CD4-positive, alpha-beta T cell treated with Interleukin-15 for 4 hours (primary cell): ENCODE data around the gene ASTN2.

Source experiments
- DNase-seq: peaks from one replicate; pipeline ENCODE4 v3.0.0-alpha.2; 2020; ENCODE audit warnings: low spot score

The ASTN2 gene

DNA sequence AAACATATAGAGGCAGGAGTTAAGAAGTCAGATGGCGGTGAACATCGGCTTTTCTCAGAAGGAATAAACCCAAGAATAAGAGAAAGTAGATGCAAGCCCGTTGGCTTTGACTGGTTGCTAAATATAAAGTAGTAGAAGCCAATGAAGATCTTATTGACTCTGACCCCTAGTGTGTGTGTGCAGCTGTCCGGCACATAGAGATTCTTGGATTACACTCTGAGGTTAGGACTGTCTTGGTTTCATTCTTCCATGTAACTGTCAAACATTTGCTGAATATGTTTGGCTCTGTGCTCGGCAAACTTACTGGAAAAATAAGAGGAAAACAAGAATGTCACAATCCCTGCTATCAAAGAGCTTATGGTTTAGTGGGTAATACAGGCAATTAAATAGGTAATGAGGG, 54.9 kb downstream of the ASTN2 start:
- no peak for DNase-seq

DNA sequence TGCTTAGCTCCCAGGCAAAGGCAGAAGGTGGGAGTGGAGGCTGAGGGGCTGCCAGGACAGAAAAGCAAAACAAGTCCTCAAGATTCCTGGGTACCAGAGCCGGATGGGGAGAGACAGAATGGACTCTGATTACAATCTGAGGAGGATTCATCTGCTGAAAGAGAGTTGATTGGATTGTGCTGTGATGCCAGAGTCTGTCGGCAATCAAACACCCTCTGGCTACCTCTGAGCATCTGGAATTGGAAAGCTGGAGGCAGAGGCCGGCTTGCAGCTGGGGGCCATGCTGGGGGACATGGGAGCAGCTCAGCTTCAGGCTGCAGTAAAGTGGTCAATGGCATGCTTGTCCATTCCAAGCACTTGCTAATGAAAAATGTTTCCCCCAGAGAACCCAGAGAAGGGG, 59.3 kb downstream of the ASTN2 start:
- DNase-seq = no peak

DNA sequence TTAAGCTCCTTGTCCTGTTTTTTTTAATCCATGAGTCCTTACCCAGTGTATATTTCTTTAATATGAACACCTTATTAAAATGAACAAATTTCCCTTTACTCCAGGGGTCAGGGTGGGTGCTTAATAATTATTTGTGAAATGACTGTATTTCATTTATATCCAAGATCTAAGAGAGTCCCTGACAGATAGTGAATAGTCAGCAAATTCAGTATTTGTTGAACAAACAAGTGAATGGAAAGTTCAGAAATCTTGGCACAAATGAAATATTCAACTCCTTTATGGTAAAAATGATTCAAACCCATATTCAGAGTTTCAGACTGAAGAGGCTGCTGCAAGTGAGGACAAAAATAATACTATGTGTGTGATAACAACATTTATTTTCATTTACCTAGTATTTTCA, 59.9 kb downstream of the ASTN2 start:
- DNase-seq = no peak

DNA sequence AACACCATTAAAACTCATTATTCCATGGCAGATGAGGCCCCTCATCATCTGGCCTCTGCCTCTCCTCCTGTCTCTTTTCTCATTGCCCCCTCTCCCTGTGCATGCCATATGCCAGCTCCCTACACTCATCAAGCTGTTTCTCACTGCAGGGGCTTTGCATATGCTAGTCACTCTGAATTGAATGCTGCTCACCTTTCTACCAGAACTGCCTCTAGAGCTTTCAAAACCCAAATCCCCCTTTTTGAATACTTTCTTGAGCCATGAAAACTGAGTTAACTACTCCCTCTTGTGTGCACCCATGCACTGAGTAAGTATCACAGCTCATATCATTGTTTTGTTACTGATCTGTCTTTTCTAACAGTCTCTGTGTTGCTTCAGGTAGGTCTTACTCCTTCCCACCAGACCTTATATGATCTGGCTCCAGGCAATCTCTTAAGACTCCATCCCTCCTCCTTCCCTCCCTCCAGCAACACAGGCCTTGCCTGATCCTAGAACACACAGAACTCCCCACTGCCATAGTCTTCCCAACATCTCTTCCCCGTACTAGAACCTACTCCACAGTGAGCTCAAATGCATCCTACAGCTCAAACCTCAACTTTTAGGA, 60.5 kb downstream of the ASTN2 start:
- DNase-seq = no peak

DNA sequence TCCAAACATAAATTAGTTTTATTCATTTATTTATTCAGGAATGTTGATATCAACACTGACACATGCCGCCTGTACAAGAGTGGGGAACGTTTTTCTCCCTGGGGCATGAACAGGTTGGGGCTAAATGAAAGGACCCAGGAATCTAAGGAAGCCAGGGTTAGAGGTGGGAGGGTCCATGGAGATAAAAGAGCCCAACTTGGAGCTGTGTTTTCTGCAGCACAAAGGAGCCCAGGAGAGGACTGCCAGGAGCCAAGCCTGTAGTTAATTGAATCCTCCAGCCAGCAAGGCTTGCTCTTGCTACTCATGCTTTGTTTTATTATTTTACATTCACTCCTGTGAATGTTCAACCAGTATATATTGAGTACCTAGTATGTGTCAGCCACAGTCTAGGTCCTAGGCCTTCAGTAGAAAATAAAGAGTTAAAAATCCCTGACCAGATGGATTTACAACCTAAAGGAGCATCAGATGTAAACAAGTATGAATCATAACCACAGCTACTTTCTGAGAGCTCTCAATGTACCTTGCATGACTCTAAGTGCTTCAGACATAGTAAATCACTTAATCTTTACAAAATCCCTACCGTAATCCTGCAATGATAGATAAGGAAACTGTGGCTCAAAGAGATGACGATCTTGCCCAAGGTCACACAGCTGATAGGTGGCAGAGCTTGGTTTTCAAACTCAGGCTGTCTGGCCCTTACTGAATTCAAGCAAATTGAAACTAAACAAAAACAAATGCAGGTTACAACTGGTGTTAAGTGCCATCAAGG, 69.8 kb downstream of the ASTN2 start:
- no peak for DNase-seq

DNA sequence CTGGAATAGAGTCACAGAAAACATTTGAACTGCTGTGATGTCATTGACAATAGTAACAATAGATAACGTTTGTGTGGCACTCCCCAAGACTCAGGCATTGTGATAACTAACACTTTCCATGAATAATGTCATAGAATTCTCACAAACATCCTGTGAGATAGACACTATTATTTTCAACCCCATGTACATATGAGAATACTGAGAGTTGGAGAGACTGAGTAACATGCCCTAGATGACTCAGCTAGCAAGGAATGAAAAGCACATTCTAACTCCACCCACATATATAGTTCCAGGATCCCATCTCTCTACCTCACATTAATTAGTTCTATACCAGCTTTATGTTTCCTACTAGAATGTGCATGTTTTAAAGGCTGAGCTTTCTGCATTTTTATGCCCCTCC, 71.4 kb downstream of the ASTN2 start:
- DNase-seq = no peak

DNA sequence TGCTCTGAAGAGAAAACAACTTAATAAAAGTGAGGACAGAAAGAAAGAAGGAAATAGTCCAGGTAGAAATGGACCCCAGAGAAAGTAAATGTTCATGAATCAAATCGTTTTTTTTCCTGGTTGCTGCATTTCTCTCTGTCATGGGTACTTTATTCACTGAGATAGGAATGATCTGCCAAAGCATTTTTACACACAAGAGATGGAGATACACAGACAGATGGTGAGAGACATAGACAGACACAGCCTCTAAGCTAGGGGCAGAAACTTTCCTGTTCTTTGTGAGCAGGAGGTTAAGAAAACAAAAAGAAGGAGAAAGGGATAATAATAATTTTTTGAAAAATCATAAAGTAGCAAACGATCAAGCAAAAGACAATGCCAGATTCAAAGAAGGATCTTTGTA, 73.7 kb downstream of the ASTN2 start:
- DNase-seq = no peak

DNA sequence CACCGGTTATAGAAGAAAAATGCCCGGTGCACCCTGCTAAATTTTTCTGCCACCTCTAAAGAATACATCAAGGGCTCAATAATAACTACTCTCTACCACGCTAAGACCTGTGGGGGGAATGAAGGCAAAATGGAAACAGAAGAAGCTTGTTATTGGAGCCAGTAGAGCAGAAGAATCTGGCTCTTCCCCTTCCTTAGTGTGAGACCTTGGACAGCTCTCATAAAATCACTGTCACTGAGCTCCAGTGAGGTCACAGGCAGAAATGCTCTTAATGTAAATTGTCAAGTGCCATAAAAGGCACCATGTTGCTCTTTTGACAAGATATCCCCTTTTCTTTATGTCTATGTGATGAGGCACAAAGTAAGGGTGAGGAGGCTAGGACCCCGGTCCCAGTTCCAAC, 74.4 kb downstream of the ASTN2 start:
- DNase-seq = no peak

DNA sequence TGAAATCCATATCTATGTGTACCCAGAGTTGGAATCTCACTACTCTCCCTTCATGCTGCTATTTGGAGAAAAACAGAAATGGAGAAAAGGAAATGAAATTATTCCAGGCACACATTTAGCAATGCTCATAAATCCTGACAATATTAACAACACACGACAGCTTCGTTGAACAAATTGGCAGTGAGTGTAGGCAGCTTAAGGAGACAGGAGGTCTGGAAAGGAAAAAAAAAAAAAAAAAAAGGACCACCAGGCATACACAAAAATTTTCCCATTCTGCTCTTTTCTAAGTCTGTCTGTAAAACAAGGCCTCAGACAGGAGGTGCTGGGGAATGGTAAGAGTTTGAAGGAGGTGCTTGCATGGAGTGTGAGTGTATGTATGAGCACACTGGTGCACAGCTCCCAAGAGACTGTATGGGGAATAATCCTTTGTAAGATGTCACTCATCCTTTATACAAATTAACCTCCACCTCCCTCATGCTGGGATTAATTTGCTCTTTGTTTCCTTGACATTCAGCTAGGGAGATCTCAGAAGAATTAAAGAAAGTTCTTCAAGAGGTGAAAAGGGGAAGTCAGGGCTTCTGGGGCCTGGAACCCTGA, 78.9 kb downstream of the ASTN2 start:
- DNase-seq = no peak

DNA sequence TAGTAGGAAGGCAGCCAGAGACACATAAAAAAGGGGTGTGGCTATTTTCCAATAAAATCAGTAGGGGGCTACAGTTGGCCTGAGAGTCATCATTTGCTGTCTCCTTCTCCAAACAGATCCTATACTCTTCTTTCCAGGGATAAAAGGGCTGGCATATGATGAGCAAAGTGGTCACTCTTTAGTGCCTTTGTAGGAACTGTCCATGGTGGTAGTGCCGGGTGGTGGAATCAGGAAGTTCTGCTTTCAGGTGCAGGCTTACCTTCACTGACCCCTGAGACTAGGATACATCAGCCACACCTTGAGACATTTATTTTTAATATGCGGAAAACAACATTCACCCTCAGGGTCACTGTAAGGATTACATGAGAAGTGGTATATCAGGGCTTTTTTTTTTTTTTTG, 80.8 kb downstream of the ASTN2 start:
- no peak for DNase-seq

DNA sequence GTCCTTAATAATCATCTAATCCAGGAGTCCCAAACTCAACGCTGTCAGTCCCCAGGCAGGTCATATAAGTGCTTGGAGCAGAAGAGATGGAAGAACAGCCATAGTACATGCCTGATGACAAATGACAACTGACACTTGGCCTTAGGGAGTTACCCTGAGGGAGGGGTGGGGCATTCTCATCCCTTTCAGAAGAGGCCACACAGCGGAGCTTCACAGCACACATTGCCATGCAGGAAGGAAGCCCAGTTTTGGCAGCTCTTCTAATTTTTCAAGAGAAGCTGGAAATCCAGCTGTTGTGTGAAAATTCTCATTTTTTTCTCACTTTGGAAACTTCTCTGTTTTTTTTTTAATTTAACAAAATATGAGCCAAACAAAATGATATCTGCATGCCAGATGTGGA, 89.0 kb downstream of the ASTN2 start:
- DNase-seq = no peak

DNA sequence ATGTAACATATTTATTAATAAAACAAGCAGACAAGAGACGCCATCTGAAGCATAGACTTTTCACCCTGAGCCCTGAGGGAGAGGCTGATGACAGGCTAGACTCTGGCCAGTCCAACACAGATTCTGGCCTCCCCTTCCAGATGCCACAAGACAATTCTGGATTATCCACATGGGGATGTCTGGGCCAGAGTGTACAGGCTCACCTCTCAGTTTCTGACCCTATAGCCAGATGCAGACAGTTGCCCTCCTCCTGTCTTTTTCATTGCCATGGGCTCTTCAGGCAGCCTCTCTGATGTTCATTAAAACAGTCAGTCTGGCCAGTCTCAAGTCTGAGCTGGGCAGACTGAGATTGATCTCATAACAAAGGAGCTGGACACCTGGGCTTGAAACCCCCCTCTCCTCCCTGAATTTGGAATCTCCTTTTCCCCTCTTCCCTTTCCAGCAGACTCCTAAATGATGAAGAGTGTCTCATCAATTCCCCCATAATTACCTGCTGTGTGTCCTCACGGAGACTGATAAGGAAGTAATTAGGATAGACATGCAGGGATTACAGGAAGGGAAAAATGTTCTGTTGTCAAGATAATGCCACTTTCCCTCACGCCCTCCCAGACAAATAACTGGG, 89.6 kb downstream of the ASTN2 start:
- DNase-seq = no peak

DNA sequence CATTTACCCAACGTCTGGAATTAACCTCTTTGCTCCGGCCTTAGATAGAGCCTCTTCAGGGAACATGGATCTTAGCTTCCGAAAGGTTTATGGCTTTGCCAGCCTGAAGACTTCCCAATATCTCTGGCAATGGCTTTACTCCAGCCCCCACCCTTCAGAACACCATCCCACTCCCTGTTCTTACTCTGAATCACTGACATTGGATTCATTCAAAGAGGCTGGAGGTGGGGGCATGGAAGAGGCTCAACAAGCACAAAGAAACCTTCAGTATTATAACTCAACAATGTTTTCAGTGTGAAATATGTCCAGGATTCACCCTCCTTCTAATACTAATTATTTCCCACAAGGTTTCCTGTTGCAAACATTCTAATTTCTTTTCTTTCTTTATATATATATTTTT, 91.5 kb downstream of the ASTN2 start:
- no peak for DNase-seq

DNA sequence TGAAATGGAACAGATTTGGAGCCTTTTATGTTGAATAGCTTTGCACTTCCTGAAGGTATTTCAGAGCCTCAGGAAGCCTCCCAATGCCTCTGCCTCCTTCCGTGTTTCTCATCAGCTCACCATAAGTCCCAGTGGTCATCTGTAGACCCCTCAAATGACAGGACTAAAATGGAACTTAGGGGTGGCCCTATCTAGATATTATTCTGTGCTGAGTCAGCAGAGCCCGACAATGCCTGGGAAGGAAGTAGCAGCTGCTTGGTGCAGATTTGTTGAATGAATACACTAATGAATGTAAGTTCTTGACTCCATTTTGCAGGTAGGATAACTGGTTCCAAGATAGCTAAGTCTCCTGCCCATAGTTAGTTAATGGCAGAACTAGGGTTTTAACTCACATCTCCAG, 97.7 kb downstream of the ASTN2 start:
- DNase-seq = no peak

DNA sequence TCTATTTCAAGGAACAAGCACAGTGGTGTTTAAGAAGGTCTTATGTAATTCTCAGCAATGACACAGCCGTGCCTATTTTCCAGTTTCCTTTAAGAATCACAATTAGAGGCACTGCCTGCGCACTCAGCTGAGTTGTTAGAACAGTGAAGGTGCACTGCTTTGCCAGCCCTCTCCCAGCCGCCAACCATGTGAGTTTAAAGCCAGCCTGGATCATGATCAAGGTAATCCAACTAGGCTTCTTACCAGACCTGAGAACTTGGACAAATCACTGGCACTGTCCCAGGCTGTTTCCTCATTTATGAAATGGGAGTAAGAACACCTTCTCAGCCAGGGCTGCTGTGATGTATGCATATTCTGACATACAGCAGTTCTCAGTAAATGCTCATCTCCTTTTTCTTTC, 99.6 kb downstream of the ASTN2 start:
- no peak for DNase-seq

DNA sequence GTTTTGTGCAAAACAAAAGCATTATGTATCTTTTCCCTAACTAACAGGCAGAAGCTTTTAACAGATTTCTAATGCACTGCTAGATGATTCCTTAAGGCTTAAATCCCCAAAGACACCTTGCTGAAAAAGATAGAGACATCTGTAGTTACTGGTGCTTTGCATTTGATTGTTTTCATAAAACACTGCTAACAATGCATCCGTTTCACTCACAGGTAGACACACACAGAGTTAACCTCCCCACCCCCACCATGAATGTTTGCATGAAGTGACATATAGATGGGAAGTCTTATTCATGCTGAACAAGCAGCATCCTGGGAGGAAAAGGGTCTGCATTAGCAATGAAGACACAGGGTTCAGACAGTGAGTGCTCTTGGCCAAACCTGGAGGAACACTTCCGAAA, 100.9 kb downstream of the ASTN2 start:
- DNase-seq = no peak

DNA sequence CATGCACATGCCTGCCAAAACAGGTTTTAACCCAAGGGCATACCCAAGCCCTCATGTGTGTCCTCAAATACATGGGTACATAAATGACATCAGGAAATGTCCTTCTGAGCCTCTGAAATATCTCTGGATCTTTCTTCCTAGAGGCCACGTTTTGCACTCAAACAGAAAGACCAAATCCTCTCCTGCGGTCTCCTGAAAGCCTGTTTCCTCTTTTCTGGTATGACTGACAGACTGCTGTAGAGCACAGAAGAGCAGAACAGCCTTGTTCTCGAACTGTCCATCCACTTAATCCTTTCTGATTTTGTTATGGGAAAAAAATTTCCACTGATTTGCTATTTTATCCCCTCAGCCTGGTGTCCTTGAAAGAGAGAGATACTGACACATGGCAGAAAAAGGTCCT, 107.2 kb downstream of the ASTN2 start:
- DNase-seq = no peak

DNA sequence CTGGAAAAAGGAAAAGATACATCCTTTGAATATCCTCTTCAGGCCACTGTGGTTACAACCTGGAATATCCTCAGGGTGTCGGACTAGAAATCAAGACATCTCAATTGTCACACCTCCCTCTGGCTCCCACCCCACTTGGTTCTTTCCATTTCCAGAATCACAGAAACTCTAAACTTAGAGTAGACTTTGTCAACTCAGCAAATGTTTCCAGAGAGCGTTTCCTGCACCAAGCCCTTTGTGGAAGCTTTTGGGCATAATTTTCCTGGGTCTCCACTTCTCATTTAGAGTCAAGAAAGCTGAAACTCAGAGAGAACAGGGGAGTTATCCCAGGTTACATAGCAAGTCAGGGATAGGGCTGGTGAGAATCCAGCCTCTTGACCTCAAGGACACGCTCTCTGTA, 108.8 kb downstream of the ASTN2 start:
- DNase-seq = no peak

DNA sequence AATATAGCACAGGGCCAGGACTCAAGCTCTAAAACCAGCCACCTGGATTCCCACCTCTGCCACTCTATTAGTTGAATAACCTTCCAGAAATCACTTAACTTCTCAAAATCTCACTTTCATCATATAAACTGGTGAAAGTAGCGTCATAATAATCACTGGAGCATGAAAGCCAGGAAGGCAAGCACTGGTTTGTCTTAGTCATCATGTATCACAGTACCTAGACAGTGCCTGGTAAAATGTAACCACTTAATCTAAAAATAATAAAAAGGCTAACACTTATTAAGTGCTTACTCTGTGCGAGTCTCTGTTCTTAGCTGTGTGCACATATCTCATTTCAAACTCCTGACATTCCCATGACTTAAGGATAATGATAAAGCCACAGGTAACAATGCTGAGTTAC, 109.4 kb downstream of the ASTN2 start:
- DNase-seq = no peak

DNA sequence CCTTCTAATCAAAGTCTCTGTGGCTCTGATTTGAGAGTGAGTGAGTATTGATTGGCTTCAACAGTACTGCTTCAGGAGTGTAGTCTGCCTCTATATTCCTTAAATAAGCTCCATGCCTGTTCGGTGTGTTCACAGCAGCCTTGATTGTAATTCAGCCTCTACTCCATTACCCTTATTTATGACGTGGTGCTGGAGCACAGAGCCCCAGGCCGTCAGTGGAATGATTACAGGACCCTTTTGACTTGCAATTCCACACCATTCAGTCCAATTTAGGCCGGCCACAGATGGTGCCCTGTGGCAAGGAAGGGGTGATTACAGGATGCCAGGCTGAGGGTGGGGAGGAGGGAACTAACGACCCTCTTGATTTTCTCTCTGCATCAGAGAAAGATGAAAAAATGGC, 110.3 kb downstream of the ASTN2 start:
- DNase-seq = no peak

DNA sequence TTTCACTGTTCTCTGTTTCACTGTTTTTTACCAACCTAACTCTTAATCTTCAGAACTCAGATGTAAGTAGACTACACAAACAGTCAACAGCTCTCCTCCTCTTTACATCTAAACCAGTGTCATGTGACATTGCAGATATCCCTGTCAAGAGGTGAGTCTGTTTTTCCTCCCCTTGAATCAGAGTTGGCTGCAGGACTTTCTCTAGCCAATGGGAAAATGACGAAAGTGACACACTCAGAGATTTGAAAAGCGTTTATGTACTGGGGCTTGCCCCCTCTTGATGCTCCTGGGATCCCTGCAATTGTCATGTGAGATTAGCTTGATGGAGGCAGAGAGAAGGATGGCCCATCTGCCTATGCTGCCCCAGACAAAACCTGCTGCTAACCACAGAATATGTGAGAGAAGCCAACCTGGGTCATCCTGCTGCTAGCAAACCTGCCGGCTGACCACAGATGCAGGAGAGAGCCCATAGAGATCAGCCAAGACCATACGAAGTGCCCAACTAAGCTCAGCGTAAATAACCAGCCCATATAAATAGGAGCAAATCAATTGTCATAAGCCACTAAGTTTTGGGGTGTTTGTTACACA, 111.1 kb downstream of the ASTN2 start:
- DNase-seq = no peak

DNA sequence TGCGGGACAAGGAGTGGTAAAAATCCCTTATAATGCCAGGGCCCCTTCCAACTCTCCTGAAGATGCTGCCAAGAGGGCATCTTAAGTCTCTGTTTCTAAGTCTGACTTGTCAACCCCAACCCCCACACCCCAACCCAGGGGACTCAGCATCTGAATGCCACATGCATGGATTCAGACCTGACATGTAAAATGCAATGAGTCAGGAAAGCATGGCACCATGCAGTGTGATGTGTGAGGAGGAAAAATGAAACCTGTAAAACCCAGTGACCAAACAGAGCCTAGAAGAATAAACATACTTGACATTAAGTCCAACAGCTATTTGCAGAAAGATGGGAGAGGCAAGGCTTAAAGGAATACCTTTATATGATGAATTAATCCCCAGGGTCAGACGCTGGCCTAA, 112.4 kb downstream of the ASTN2 start:
- no peak for DNase-seq
